Measurements from ENCODE around the gene CROCC.

- TF ChIP-seq POLR2AphosphoS5 (IDR thresholded peaks at IDR 0.05), result no peak
- TF ChIP-seq CTCF (IDR thresholded peaks at IDR 0.05), result no peak
- no peak for TF ChIP-seq POLR2A (IDR thresholded peaks at IDR 0.05)
Observed at GRCh38 chr1:16971341-16972188, 49.8 kb downstream of the CROCC start.
